ENCODE data around the gene OSBPL2.
A peak's percentile ranks its signal among the peaks of the same experiment; 100 is the strongest.

OSBPL2 gene

GRCh38 chr20:62227977-62228958, 10.1 kb upstream of the OSBPL2 start:
- Histone ChIP-seq H3K27ac (ENCODE audit: low read length) (no peak overlapping the region), H4K20me1 (ENCODE audit: insufficient read depth, low read length) (peaks cover 37% of the 10 kb centered on the region), H3K79me2 (ENCODE audit: insufficient read depth, low read length) (no peaks in the 10 kb centered on the region), H3K4me3 (ENCODE audit: low read depth in 1 of 2, low read length in 2 of 2) (no peak overlapping the region), H3K4me1 (ENCODE audit: insufficient read depth, low read length) (no peaks in the 10 kb centered on the region), H3K9ac (ENCODE audit: low read depth, low read length) (no peak overlapping the region), H3K4me2 (ENCODE audit: insufficient read depth, low read length) (no peak overlapping the region), H3K36me3 (ENCODE audit: insufficient read depth, low read length) (no peaks in the 10 kb centered on the region), H3K27me3 (ENCODE audit: insufficient read depth, low read length, poor library complexity) (peaks cover 3% of the 10 kb centered on the region), H2AFZ (ENCODE audit: low read depth, low read length) (no peak overlapping the region), H3K9me3 (ENCODE audit: insufficient read depth, low read length, severe bottlenecking) (no peaks in the 10 kb centered on the region)
- 0 out of 3 replicates have a peak, but pooled peaks have one; percentile 27 for ATAC-seq (ENCODE audit: insufficient read depth, low read depth)
- TF ChIP-seq EZH2 (IDR thresholded peaks at IDR 0.05; ENCODE audit: borderline replicate concordance, low read depth, low read length, severe bottlenecking) (no peak), CTCF (IDR thresholded peaks at IDR 0.05; ENCODE audit: borderline replicate concordance, extremely low read depth, low read length, poor library complexity, severe bottlenecking) (no peak)
- DNase-seq = no peak

GRCh38 chr20:62228982-62229545, 9.3 kb upstream of the OSBPL2 start:
- TF ChIP-seq EZH2 (IDR thresholded peaks at IDR 0.05; ENCODE audit: borderline replicate concordance, low read depth, low read length, severe bottlenecking) = no peak
- TF ChIP-seq CTCF (IDR thresholded peaks at IDR 0.05; ENCODE audit: borderline replicate concordance, extremely low read depth, low read length, poor library complexity, severe bottlenecking) = no peak
- H3K79me2 ChIP-seq (ENCODE audit: insufficient read depth, low read length) = no peaks in the 10 kb centered on the region
- ATAC-seq (ENCODE audit: insufficient read depth, low read depth) (no peak), DNase-seq (no peak)
- no peak overlapping the region for H3K4me3 ChIP-seq (ENCODE audit: low read depth in 1 of 2, low read length in 2 of 2)
- H2AFZ ChIP-seq (ENCODE audit: low read depth, low read length) = no peak overlapping the region
- peaks cover 3% of the 10 kb centered on the region for H3K27me3 ChIP-seq (ENCODE audit: insufficient read depth, low read length, poor library complexity)
- H4K20me1 ChIP-seq (ENCODE audit: insufficient read depth, low read length) = peaks cover 34% of the 10 kb centered on the region
- no peak overlapping the region for H3K4me2 ChIP-seq (ENCODE audit: insufficient read depth, low read length)
- no peak overlapping the region for H3K9ac ChIP-seq (ENCODE audit: low read depth, low read length)
- no peaks in the 10 kb centered on the region for H3K9me3 ChIP-seq (ENCODE audit: insufficient read depth, low read length, severe bottlenecking)
- H3K4me1 ChIP-seq (ENCODE audit: insufficient read depth, low read length) = no peaks in the 10 kb centered on the region
- H3K27ac ChIP-seq (ENCODE audit: low read length) = no peak overlapping the region
- no peaks in the 10 kb centered on the region for H3K36me3 ChIP-seq (ENCODE audit: insufficient read depth, low read length)

- DNase-seq (no peak), ATAC-seq (ENCODE audit: insufficient read depth, low read depth) (no peak)
- Histone ChIP-seq H3K79me2 (ENCODE audit: insufficient read depth, low read length) (no peaks in the 10 kb centered on the region), H4K20me1 (ENCODE audit: insufficient read depth, low read length) (peaks cover 32% of the 10 kb centered on the region), H3K4me2 (ENCODE audit: insufficient read depth, low read length) (no peak overlapping the region), H3K27ac (ENCODE audit: low read length) (no peak overlapping the region), H3K36me3 (ENCODE audit: insufficient read depth, low read length) (no peaks in the 10 kb centered on the region), H3K9ac (ENCODE audit: low read depth, low read length) (no peak overlapping the region), H3K4me3 (ENCODE audit: low read depth in 1 of 2, low read length in 2 of 2) (no peak overlapping the region), H3K4me1 (ENCODE audit: insufficient read depth, low read length) (no peaks in the 10 kb centered on the region), H3K27me3 (ENCODE audit: insufficient read depth, low read length, poor library complexity) (peaks cover 3% of the 10 kb centered on the region), H3K9me3 (ENCODE audit: insufficient read depth, low read length, severe bottlenecking) (no peaks in the 10 kb centered on the region), H2AFZ (ENCODE audit: low read depth, low read length) (no peak overlapping the region)
- TF ChIP-seq EZH2 (IDR thresholded peaks at IDR 0.05; ENCODE audit: borderline replicate concordance, low read depth, low read length, severe bottlenecking) = no peak
- TF ChIP-seq CTCF (IDR thresholded peaks at IDR 0.05; ENCODE audit: borderline replicate concordance, extremely low read depth, low read length, poor library complexity, severe bottlenecking) = no peak
Measured at GRCh38 chr20:62229667-62230066, 8.7 kb upstream of the OSBPL2 start.

Data from DND-41 (cell line).